GM03348 (cell line): ENCODE data around the gene SNRPB.
A peak's percentile ranks its signal among the peaks of the same experiment; 100 is the strongest.
"Not testable (repeated sequence)": the region's sequence is repeated elsewhere in the genome, so short reads cannot be mapped to it uniquely, and the experiment has no call there.

ENCODE experiments used
- DNase-seq: peaks from one replicate; pipeline ENCODE4 v3.0.0; 2012; ENCODE audit warnings: low spot score

Gene SNRPB

DNA sequence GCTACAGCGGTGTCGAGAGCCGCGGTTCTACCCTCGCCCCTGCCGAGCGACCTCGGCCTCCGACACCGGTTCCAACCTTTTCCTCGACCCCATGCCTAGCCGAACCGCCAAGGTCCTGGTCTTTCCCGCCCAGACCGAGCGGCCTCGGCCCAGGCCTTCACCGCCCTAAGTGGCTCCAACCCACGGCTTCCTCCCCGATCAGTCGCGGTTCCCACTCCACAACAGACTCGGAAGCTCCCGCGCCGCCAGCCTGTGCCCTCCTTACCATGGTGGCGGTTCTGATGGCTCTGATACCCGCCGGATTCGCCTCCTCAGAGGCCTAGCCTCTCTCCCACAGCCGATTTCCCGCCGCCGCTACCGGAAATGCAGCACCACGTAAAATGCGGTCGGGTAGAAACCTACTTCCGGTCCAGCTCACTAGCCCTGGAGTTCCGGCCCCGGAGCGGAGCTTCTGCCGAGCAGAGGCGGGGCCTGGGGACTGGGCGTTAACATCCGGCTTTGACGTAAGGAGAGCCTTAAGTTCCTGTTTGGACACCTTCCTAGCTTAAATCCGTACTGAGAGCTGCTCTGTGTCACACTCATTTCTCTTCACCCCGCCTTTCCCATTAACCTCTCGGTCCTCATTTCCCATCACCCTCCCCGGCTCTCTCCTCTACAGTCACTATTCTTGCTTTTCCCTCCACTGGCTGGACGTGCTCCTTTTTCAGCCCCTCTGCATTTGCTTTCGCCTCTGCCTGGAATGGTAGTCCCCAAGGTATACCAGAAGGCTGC, at the start of gene SNRPB:
SNRPB (minus strand) TSS at position 367 of the 771 bp plus-strand sequence; CDS start at position 268, 99 bp downstream.
- peak; percentile 96 for DNase-seq

GRCh38 chr20:2519115-2519809, 48.7 kb upstream of the SNRPB start:
- DNase-seq, result no peak

GRCh38 chr20:2518558-2518957, 48.0 kb upstream of the SNRPB start:
- DNase-seq, result no peak

DNA sequence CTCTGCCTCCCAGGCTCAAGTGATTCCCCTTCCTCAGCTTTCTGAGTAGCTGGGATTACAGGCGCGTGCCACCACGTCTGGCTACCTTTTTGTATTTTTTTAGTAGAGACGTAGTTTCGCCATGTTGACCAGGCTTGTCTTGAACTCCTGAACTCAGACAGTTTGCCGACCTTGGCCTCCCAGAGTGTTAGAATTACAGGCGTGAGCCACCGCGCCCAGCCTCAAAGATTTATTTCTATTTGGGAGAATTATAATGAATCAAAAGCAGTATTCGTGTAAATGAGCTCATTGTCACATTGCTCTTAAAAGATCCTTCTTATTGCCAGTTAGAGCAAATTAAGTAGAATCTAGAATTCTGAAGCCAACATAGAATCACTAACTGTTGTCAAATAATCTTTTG, 47.5 kb upstream of the SNRPB start:
- DNase-seq, result no peak

GRCh38 chr20:2516399-2516798, 45.8 kb upstream of the SNRPB start:
- DNase-seq, result no peak

DNA sequence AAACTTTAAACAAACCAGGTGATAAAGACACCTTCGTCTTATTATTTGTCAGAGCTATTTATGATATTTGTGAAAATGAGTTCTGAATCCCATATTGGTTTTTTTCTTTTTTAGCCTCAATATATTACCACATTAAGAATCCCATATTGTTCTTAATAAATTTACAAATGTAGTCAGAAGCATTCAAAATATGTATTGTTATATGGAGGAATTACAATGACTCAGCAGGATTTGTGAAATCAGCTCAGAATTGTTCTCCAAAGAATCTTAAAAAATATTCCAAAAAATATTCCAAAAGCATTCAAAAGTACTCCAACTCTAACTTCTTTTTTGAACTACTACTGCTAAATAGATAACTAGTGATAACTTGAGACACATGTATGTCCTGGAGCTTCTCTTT, 44.6 kb upstream of the SNRPB start:
- peak; percentile 29 for DNase-seq

DNA sequence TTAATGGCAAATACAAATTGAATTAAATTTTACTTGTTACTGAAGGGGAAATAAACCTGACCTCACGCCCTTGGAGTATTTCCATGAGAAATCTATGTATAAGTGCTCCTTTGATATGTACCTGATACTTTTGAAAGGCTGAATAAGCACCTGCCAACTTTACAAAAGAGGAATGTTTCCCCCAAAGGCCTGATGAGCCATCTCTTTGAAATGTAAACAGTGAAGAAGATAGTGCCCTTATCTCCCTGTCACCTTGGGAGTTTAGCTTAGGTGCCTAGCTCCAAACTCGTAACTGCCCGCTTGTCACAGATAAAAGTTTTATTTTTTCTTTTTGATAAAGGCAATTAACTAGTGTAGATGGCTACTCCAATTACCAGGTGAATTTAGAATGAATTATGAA, 39.2 kb upstream of the SNRPB start:
- no peak for DNase-seq

- no peak for DNase-seq
These were observed 38.8 kb upstream of the SNRPB start for GRCh38 chr20:2509468-2509781.

DNA sequence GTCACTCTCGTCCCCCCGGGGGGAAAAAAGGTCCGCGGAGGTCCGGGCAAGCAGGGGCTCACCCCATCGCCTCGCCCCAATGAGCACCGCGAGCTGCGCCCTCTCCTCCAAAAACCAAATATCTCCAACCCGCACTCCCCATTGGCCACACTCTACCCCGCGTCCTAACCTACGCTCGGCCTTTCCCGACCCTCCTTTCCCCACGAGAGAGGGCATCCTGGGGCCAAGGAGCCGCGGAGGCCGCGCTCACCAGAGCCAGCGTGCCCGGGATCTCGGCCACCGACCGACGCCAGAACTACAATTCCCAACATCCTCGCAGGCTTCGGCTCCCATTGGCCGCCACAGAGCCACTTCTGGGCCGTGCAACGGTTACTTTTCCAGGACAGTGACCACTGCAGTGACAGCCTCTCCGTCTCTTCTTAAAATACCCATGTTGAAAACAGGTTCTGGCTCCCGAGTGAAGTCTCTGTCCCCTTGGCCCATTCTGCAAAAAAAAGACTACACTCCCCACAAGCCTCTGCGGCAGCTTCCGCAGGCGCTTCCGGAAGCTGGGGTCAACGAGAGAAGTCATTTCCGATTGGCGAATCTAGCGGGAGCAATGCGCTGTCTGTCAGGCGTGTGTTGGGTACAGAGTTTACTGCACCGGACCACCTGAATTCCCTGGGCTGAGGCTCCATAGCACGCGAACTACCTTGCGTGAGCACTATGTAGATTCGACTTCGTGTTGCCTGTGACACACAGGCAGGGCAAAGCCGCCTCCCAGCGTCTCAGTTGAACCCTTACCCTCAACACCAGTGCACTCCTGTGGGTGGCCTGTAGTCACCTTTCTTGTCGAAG, 38.3 kb upstream of the SNRPB start, which contains the start of gene ZNF343:
ZNF343 (minus strand) TSS at position 285 of the 837 bp plus-strand sequence. CDS start 15,020 bp downstream, outside the sequence.
- DNase-seq, result peak; percentile 91

DNA sequence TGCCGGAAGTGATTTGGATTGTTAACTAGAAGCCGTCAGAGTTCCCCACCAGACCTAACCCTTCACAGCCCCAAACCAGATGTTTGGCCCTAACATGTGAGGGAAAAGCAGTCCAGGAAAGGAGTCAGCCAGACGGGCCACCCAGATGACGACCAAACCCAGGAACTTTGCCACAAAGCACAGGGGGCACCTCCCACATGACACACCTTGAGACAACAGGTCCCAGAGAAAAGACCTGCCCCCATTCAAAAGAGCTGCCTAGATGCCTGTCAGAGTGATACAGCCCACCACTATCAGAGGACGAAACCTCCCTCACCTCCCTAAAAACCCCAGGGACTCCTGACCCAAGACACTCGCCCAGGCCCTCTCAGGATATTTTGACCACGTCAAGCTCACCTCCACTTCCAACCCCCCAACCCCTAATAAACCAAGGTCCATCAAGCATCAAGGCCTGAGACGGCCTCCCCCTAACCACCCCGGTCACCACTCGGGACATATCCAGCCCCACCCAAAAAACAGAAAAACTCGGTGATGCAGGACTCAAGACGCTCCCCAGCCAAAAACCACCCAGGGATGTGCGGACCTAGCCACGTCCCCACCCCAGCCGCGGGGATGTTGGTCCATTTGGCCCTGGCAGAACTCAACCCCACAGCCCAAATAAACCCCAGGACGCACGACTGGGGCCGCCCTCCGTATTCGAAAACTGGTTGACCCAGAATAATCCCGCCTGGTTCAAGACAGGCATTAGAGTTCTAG, 37.5 kb upstream of the SNRPB start:
- DNase-seq, result peak; percentile 68

DNA sequence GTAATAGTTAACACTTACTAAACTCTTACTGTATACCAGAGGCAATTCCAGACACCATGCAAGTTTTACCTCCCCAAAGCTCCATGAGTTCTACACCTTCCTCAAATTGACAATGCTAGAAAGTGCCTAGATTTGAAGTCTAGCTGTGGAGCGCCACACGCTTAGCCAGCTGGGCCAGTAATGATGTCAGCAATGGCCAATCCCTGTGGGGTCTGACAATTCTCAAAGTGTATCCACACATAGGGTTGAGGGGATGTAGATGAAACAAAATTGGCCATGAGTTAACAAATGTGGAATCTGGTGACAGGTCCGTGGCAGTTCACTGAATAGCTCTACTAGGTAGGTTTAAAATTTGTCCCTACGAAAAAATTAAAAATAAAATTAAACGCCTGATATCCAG, 36.9 kb upstream of the SNRPB start:
- peak; percentile 37 for DNase-seq

GRCh38 chr20:2506426-2506825, 35.8 kb upstream of the SNRPB start:
- DNase-seq, result not testable (repeated sequence)

GRCh38 chr20:2504803-2505202, 34.2 kb upstream of the SNRPB start:
- not testable (repeated sequence) for DNase-seq

- DNase-seq, result not testable (repeated sequence)
These were observed 32.3 kb upstream of the SNRPB start for GRCh38 chr20:2502808-2503384.

GRCh38 chr20:2485661-2486060, 15.1 kb upstream of the SNRPB start:
- no peak for DNase-seq

DNA sequence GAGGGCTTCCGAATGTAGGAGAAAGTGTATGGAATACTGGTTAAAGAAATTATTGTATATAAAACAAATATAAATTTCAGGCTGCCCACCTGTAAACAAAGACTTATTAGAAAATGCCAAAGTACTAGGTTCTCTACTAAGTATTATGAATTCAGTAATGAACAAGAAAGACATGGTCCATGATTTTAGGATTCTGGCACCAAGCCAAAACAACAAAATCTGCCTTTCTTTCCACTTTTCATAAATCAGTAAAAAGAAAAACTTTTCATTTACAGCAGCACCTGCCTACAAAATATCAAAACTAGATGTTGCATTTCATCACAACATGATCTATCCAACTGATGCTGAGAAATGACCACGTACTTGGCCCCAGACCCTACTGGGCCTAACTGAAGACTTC, 14.5 kb upstream of the SNRPB start:
- no peak for DNase-seq

- DNase-seq, result no peak
These were observed 12.9 kb upstream of the SNRPB start for GRCh38 chr20:2483504-2483903.

DNA sequence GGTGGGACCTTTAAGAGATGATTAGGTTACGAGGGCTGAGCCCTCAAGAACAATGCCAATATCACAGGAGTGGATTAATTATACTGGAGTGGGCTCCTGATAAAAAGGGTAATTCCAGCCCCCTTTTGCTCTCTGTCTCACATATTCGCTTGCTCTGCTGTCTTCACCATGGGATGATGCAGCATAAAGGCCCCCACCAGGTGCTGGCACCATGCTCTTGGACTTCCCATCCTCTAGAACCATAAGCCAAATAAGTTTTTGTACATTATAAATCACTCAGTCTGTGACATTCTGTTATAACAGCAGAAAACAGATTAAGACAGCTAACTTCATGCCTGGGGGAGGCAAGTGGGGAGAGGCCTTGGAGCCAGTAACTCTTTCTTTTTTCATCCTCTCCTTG, 9.8 kb upstream of the SNRPB start:
- no peak for DNase-seq

GRCh38 chr20:2476742-2477615, 6.4 kb upstream of the SNRPB start:
- no peak for DNase-seq
